SK-N-SH treated with all-trans-retinoic acid at 6 μM for 48 hours (cell line): ENCODE results near the gene TCF3.

Experiments used
- ATAC-seq: fragments of 200-7000 bp; cut with Tn5 transposase; 3 replicates; pipeline ENCODE4 v1.9.1; 2020; ENCODE audit warnings: mild to moderate bottlenecking, moderate library complexity
- ARNTL ChIP-seq: fragments of 450-650 bp; formaldehyde crosslinking; IDR thresholded peaks from 2 replicates; pipeline ENCODE4 v1.5.0; 2020; ENCODE audit warnings: low read depth, mild to moderate bottlenecking, moderate library complexity, borderline replicate concordance
- CSDC2 ChIP-seq: fragments of 250-450 bp; sonication (Bioruptor Pico); IDR thresholded peaks from 2 replicates; pipeline ENCODE4 v1.5.0; 2020; ENCODE audit warnings: mild to moderate bottlenecking, moderate library complexity
- ESRRG ChIP-seq: fragments of 250-450 bp; sonication (Bioruptor Pico); IDR thresholded peaks from 2 replicates; pipeline ENCODE4 v1.6.1; 2021; ENCODE audit warnings: mild to moderate bottlenecking
- GLIS3 ChIP-seq: fragments of 250-450 bp; sonication (Bioruptor Pico); IDR thresholded peaks from 2 replicates; pipeline ENCODE4 v1.5.0; 2020; ENCODE audit warnings: mild to moderate bottlenecking, moderate library complexity
- ISL1 ChIP-seq: fragments of 250-450 bp; sonication (Bioruptor Pico); IDR thresholded peaks from 2 replicates; pipeline ENCODE4 v2.1.2; 2022; ENCODE audit warnings: mild to moderate bottlenecking, moderate library complexity
- OSR1 ChIP-seq: fragments of 250-450 bp; sonication (Bioruptor Pico); IDR thresholded peaks from 2 replicates; pipeline ENCODE4 v1.8.0; 2022; ENCODE audit warnings: moderate library complexity, mild to moderate bottlenecking, inconsistent platforms
- PATZ1 ChIP-seq: fragments of 250-450 bp; sonication (Bioruptor Pico); IDR thresholded peaks from 2 replicates; pipeline ENCODE4 v1.8.0; 2020; ENCODE audit warnings: mild to moderate bottlenecking, moderate library complexity, borderline replicate concordance
- PPARA ChIP-seq: fragments of 250-450 bp; sonication (Bioruptor Pico); IDR thresholded peaks from 2 replicates; pipeline ENCODE4 v1.5.0; 2020; ENCODE audit warnings: mild to moderate bottlenecking, borderline replicate concordance
- RARB ChIP-seq: fragments of 250-450 bp; sonication (Bioruptor Pico); IDR thresholded peaks from 2 replicates; pipeline ENCODE4 v1.8.0; 2021; ENCODE audit warnings: mild to moderate bottlenecking, moderate library complexity
- SNAI2 ChIP-seq: fragments of 250-450 bp; sonication (Bioruptor Pico); IDR thresholded peaks from 2 replicates; pipeline ENCODE4 v1.5.0; 2020; ENCODE audit warnings: mild to moderate bottlenecking, moderate library complexity
- TCF4 ChIP-seq: fragments of 250-450 bp; sonication (Bioruptor Pico); IDR thresholded peaks from 2 replicates; pipeline ENCODE4 v1.8.0; 2021; ENCODE audit warnings: mild to moderate bottlenecking, moderate library complexity, borderline replicate concordance
- TOX ChIP-seq: fragments of 250-450 bp; sonication (Bioruptor Pico); IDR thresholded peaks from 2 replicates; pipeline ENCODE4 v1.8.0; 2021; ENCODE audit warnings: mild to moderate bottlenecking, moderate library complexity, borderline replicate concordance
- TSHZ2 ChIP-seq: fragments of 250-450 bp; sonication (Bioruptor Pico); IDR thresholded peaks from 2 replicates; pipeline ENCODE4 v1.5.0; 2020; ENCODE audit warnings: mild to moderate bottlenecking, moderate library complexity
- ZC3H10 ChIP-seq: fragments of 250-450 bp; sonication (Bioruptor Pico); IDR thresholded peaks from 2 replicates; pipeline ENCODE4 v1.5.1; 2021; ENCODE audit warnings: mild to moderate bottlenecking, moderate library complexity
- ZFP3 ChIP-seq: fragments of 250-450 bp; sonication (Bioruptor Pico); IDR thresholded peaks from 2 replicates; pipeline ENCODE4 v1.5.0; 2020; ENCODE audit warnings: mild to moderate bottlenecking, moderate library complexity
- ZFP30 ChIP-seq: fragments of 450-650 bp; formaldehyde crosslinking; IDR thresholded peaks from 2 replicates; pipeline ENCODE4 v1.5.0; 2022; ENCODE audit warnings: mild to moderate bottlenecking, moderate library complexity
- ZNF70 ChIP-seq: fragments of 450-650 bp; formaldehyde crosslinking; IDR thresholded peaks from 2 replicates; pipeline ENCODE4 v1.5.0; 2020; ENCODE audit warnings: mild to moderate bottlenecking, moderate library complexity
- ZNF8 ChIP-seq: fragments of 450-650 bp; formaldehyde crosslinking; IDR thresholded peaks from 2 replicates; pipeline ENCODE4 v1.5.0; 2020; ENCODE audit warnings: mild to moderate bottlenecking, moderate library complexity
- TF ChIP-seq, protein P1 (sequence below): fragments of 250-450 bp; sonication (Bioruptor Pico); IDR thresholded peaks from 2 replicates; pipeline ENCODE4 v1.5.1; 2021; ENCODE audit warnings: mild to moderate bottlenecking, moderate library complexity
- TF ChIP-seq, protein P2 (sequence below): fragments of 250-450 bp; sonication (Bioruptor Pico); IDR thresholded peaks from 2 replicates; pipeline ENCODE4 v1.5.1; 2020; ENCODE audit warnings: low read depth, mild to moderate bottlenecking, moderate library complexity
- TF ChIP-seq, protein P3 (sequence below): fragments of 250-450 bp; sonication (Bioruptor Pico); IDR thresholded peaks from 2 replicates; pipeline ENCODE4 v1.8.0; 2021; ENCODE audit warnings: low read depth, mild to moderate bottlenecking, moderate library complexity, borderline replicate concordance

Gene TCF3

GRCh38 chr19:1620502-1620901, 31.9 kb downstream of the TCF3 start (continued):
- TF ChIP-seq, protein P1, sequence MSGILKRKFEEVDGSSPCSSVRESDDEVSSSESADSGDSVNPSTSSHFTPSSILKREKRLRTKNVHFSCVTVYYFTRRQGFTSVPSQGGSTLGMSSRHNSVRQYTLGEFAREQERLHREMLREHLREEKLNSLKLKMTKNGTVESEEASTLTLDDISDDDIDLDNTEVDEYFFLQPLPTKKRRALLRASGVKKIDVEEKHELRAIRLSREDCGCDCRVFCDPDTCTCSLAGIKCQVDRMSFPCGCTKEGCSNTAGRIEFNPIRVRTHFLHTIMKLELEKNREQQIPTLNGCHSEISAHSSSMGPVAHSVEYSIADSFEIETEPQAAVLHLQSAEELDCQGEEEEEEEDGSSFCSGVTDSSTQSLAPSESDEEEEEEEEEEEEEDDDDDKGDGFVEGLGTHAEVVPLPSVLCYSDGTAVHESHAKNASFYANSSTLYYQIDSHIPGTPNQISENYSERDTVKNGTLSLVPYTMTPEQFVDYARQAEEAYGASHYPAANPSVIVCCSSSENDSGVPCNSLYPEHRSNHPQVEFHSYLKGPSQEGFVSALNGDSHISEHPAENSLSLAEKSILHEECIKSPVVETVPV: no peak
- no peak for TF ChIP-seq ARNTL (CRISPR knock-in tag)
- TF ChIP-seq TOX (CRISPR knock-in tag): no peak
- no peak for TF ChIP-seq ISL1 (CRISPR knock-in tag)
- no peak for TF ChIP-seq ZNF8 (CRISPR knock-in tag)
- TF ChIP-seq PATZ1 (CRISPR knock-in tag): no peak
- no peak for TF ChIP-seq RARB
- TF ChIP-seq, protein P2, sequence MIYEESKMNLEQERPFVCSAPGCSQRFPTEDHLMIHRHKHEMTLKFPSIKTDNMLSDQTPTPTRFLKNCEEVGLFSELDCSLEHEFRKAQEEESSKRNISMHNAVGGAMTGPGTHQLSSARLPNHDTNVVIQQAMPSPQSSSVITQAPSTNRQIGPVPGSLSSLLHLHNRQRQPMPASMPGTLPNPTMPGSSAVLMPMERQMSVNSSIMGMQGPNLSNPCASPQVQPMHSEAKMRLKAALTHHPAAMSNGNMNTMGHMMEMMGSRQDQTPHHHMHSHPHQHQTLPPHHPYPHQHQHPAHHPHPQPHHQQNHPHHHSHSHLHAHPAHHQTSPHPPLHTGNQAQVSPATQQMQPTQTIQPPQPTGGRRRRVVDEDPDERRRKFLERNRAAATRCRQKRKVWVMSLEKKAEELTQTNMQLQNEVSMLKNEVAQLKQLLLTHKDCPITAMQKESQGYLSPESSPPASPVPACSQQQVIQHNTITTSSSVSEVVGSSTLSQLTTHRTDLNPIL (CRISPR knock-in tag): no peak
- no peak for TF ChIP-seq PPARA
- TF ChIP-seq ZFP30 (CRISPR knock-in tag): no peak
- TF ChIP-seq, all 23 proteins: peak for 0

DNA sequence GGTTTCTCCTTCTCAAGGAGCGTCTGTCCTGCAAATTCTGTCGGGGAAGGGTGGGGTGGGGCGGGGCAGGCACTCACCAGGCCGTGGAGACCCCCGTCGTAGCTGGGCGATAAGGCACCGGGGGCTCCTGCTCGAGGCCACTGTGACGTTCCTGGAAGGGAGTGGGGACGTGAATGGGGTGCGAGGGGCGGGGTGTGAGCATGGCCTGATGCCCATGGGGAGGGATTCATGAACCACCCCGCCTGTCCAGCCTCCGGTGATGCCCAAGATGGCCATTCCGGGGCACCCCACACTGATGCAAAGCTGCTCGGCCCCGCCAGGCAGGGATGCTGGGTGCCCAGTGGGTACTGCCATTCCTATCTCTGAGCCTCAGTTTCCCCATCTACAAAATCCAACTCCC, 32.7 kb downstream of the TCF3 start:
- ATAC-seq: no peak
- TF ChIP-seq, protein P1: no peak
- TF ChIP-seq OSR1 (CRISPR knock-in tag) (no peak), TSHZ2 (CRISPR knock-in tag) (no peak)

DNA sequence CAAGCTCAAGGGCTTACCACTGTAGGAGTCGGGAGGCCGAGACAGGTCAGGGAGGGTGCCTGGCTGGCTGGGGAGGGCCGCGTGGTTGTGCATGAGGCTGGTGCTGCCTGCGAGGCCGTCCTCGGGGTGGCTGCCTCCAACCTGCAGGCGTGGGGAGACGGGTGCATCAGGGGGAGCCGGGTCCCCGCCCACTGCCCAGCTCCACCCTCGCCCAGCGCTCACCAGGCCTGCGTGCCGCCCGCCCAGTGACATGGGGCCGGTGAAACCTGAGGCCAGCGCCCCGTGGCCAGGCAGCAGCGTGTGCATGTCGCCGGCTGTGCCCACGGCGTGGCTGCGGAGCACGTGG, 33.3 kb downstream of the TCF3 start:
- no peak for TF ChIP-seq ISL1 (CRISPR knock-in tag)
- no peak for TF ChIP-seq ESRRG (CRISPR knock-in tag)
- TF ChIP-seq TOX (CRISPR knock-in tag): no peak
- no peak for TF ChIP-seq OSR1 (CRISPR knock-in tag)
- no peak for TF ChIP-seq ZFP3 (CRISPR knock-in tag)
- no peak for TF ChIP-seq PPARA
- TF ChIP-seq, protein P1: no peak
- no peak for TF ChIP-seq GLIS3 (CRISPR knock-in tag)
- no peak for TF ChIP-seq ZNF70 (CRISPR knock-in tag)
- TF ChIP-seq ZFP30 (CRISPR knock-in tag): no peak
- TF ChIP-seq, protein P2 (CRISPR knock-in tag): no peak
- TF ChIP-seq SNAI2 (CRISPR knock-in tag): no peak
- no peak for TF ChIP-seq ZNF8 (CRISPR knock-in tag)
- TF ChIP-seq ZC3H10 (CRISPR knock-in tag): no peak
- TF ChIP-seq, protein P3, sequence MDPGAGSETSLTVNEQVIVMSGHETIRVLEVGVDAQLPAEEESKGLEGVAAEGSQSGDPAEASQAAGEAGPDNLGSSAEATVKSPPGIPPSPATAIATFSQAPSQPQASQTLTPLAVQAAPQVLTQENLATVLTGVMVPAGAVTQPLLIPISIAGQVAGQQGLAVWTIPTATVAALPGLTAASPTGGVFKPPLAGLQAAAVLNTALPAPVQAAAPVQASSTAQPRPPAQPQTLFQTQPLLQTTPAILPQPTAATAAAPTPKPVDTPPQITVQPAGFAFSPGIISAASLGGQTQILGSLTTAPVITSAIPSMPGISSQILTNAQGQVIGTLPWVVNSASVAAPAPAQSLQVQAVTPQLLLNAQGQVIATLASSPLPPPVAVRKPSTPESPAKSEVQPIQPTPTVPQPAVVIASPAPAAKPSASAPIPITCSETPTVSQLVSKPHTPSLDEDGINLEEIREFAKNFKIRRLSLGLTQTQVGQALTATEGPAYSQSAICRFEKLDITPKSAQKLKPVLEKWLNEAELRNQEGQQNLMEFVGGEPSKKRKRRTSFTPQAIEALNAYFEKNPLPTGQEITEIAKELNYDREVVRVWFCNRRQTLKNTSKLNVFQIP (CRISPR knock-in tag): no peak
- TF ChIP-seq TCF4 (CRISPR knock-in tag): no peak
- TF ChIP-seq CSDC2: no peak
- TF ChIP-seq PATZ1 (CRISPR knock-in tag): no peak
- no peak for TF ChIP-seq RARB
- TF ChIP-seq, all 23 proteins: peak for 0

More for the DNA sequence above, 33.3 kb downstream of the TCF3 start:
- no peak for ATAC-seq
